Trophoblast cell (in vitro differentiated cells and primary cell): Measurements from ENCODE around the gene PDS5B.
A peak's percentile ranks its signal among the peaks of the same experiment; 100 is the strongest.

ENCODE experiments used
- DNase-seq, 2 donors: peaks; one replicate each; pipeline ENCODE4 v3.0.0-alpha.2; 2016
- H2AFZ ChIP-seq: 2 replicates; pipeline ENCODE4 v1.6.1; 2013; ENCODE audit warnings: low read length, moderate library complexity, mild to moderate bottlenecking; ENCODE audit not compliant: insufficient read depth, poor library complexity
- H2AK5ac ChIP-seq: 2 replicates; pipeline ENCODE4 v1.6.1; 2013; ENCODE audit warnings: mild to moderate bottlenecking, low read length
- H2BK120ac ChIP-seq: 2 replicates; pipeline ENCODE4 v1.6.1; 2013; ENCODE audit warnings: low read length, mild to moderate bottlenecking, moderate library complexity; ENCODE audit not compliant: insufficient read depth, poor library complexity
- H2BK12ac ChIP-seq: 2 replicates; pipeline ENCODE4 v1.6.1; 2013; ENCODE audit warnings: mild to moderate bottlenecking, low read length, moderate library complexity
- H2BK5ac ChIP-seq: 2 replicates; pipeline ENCODE4 v1.6.1; 2013; ENCODE audit warnings: low read length, low read depth, moderate library complexity, mild to moderate bottlenecking; ENCODE audit not compliant: poor library complexity
- H3K14ac ChIP-seq: 2 replicates; pipeline ENCODE4 v1.6.1; 2013; ENCODE audit warnings: mild to moderate bottlenecking, low read length
- H3K18ac ChIP-seq: 2 replicates; pipeline ENCODE4 v1.6.1; 2013; ENCODE audit warnings: mild to moderate bottlenecking, low read length
- H3K23ac ChIP-seq: 2 replicates; pipeline ENCODE4 v1.6.1; 2013; ENCODE audit warnings: low read length
- H3K27ac ChIP-seq: 2 replicates; pipeline ENCODE4 v1.5.1; 2013; ENCODE audit warnings: low read depth, mild to moderate bottlenecking, inconsistent platforms, low read length, moderate library complexity
- H3K27me3 ChIP-seq: 2 replicates; pipeline ENCODE4 v1.6.1; 2013; ENCODE audit warnings: inconsistent platforms, mild to moderate bottlenecking, low read length, moderate library complexity; ENCODE audit not compliant: insufficient read depth
- H3K36me3 ChIP-seq, 2 experiments: 1 replicate in 1 of 2; 2 replicates in 1 of 2; pipeline ENCODE4 v1.6.1; 2013; ENCODE audit warnings: low read length in 2 of 2, mild to moderate bottlenecking in 2 of 2, moderate library complexity in 1 of 2; ENCODE audit not compliant: insufficient read depth in 2 of 2, control insufficient read depth in 1 of 2
- H3K4ac ChIP-seq: 2 replicates; pipeline ENCODE4 v1.6.1; 2013; ENCODE audit warnings: low read depth, mild to moderate bottlenecking, low read length, moderate library complexity
- H3K4me1 ChIP-seq, 2 experiments: 1 replicate in 1 of 2; 2 replicates in 1 of 2; pipeline ENCODE4 v1.6.1; 2013; ENCODE audit warnings: low read length in 2 of 2, mild to moderate bottlenecking in 2 of 2, moderate library complexity in 1 of 2; ENCODE audit not compliant: insufficient read depth in 2 of 2, control insufficient read depth in 1 of 2
- H3K4me2 ChIP-seq: 2 replicates; pipeline ENCODE4 v1.6.1; 2013; ENCODE audit warnings: inconsistent platforms, mild to moderate bottlenecking, low read length, moderate library complexity
- H3K4me3 ChIP-seq: 2 replicates; pipeline ENCODE4 v1.5.1; 2013; ENCODE audit warnings: mild to moderate bottlenecking, low read depth, low read length, inconsistent platforms
- H3K79me1 ChIP-seq: one replicate; pipeline ENCODE4 v1.6.1; 2013; ENCODE audit warnings: low read length
- H3K79me2 ChIP-seq: 2 replicates; pipeline ENCODE4 v1.6.1; 2013; ENCODE audit warnings: low read length, mild to moderate bottlenecking; ENCODE audit not compliant: control insufficient read depth, insufficient read depth, poor library complexity
- H3K9ac ChIP-seq: 2 replicates; pipeline ENCODE4 v1.6.1; 2013; ENCODE audit warnings: mild to moderate bottlenecking, low read length
- H3K9me3 ChIP-seq: 2 replicates; pipeline ENCODE4 v1.6.1; 2013; ENCODE audit warnings: low read depth, mild to moderate bottlenecking, control low read depth, inconsistent platforms, low read length; ENCODE audit not compliant: insufficient read depth
- H4K12ac ChIP-seq: 2 replicates; pipeline ENCODE4 v1.6.1; 2013; ENCODE audit warnings: low read depth, mild to moderate bottlenecking, low read length, moderate library complexity
- H4K8ac ChIP-seq: 2 replicates; pipeline ENCODE4 v1.6.1; 2013; ENCODE audit warnings: low read depth, mild to moderate bottlenecking, low read length, moderate library complexity
- H4K91ac ChIP-seq: one replicate; pipeline ENCODE4 v1.6.1; 2013; ENCODE audit warnings: low read depth, mild to moderate bottlenecking, low read length, moderate library complexity
- WGBS: extraction: QIAGEN DNeasy Blood & Tissue Kit; methylation state at CpG from one replicate; pipeline ENCODE4 v1.1.7; 2013; ENCODE audit warnings: missing lambda C conversion rate; ENCODE audit not compliant: insufficient read length, insufficient coverage; ENCODE audit errors: extremely low coverage; 5-methylcytosine and 5-hydroxymethylcytosine counted together

PDS5B gene

DNA sequence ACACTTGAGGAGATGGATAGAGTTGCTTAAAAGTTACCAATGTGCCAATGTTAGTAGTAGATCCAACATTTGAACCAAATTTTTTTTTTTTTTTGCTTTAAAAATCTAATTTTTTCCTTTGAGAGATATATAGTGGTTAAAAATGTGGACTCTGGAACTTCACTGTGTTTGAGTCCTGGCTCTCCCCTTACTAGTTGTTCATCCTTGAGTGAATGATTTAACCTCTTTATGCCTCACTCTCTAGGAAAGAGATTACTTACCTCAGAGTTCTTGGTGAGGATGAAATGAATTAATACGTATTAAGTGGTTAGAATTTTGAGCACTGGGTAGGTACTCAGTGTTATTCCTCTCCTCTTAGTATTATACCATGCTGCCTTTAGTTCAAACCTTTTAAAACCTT, 24.3 kb downstream of the PDS5B start:
- WGBS, result no CpG with 5 or more reads among the region's 1 CpG
- Histone ChIP-seq H3K27me3 (no peaks in the 10 kb centered on the region), H3K14ac (no peak overlapping the region), H2AFZ (no peak overlapping the region), H3K79me1 (no peaks in the 10 kb centered on the region), H3K9me3 (peaks cover 5% of the 10 kb centered on the region), H3K4me2 (no peak overlapping the region), H3K18ac (no peak overlapping the region), H2BK120ac (no peak overlapping the region), H3K79me2 (peaks cover 2% of the 10 kb centered on the region), H4K8ac (no peak overlapping the region), H4K12ac (no peak overlapping the region), H3K4me3 (no peak overlapping the region), H4K91ac (no peak overlapping the region), H2AK5ac (no peak overlapping the region), H3K23ac (no peak overlapping the region), H3K9ac (no peak overlapping the region), H3K4me1 (peaks cover 0 to 2% of the 10 kb centered on the region in 2 experiments), H2BK5ac (no peak overlapping the region), H3K36me3 (peaks cover 0 to 2% of the 10 kb centered on the region in 2 experiments), H3K27ac (no peak overlapping the region), H2BK12ac (no peak overlapping the region), H3K4ac (no peak overlapping the region)
- DNase-seq, result no peak

GRCh38 chr13:32610977-32611376, 24.7 kb downstream of the PDS5B start:
- H3K79me2 ChIP-seq, result peaks cover 2% of the 10 kb centered on the region
- no peak overlapping the region for H4K91ac ChIP-seq
- H3K18ac ChIP-seq, result no peak overlapping the region
- H3K4me3 ChIP-seq, result no peak overlapping the region
- H3K27ac ChIP-seq, result no peak overlapping the region
- H3K14ac ChIP-seq, result no peak overlapping the region
- H2BK120ac ChIP-seq, result no peak overlapping the region
- DNase-seq, result no peak
- H2BK12ac ChIP-seq, result no peak overlapping the region
- no peaks in the 10 kb centered on the region for H3K79me1 ChIP-seq
- H3K4ac ChIP-seq, result no peak overlapping the region
- H3K4me2 ChIP-seq, result no peak overlapping the region
- no peak overlapping the region for H2AFZ ChIP-seq
- peaks cover 5% of the 10 kb centered on the region for H3K9me3 ChIP-seq
- no CpG with 5 or more reads among the region's 1 CpG for WGBS
- no peak overlapping the region for H2BK5ac ChIP-seq
- peaks cover 0 to 2% of the 10 kb centered on the region in 2 experiments for H3K36me3 ChIP-seq
- H4K8ac ChIP-seq, result no peak overlapping the region
- H3K27me3 ChIP-seq, result no peaks in the 10 kb centered on the region
- H3K9ac ChIP-seq, result no peak overlapping the region
- no peak overlapping the region for H2AK5ac ChIP-seq
- H3K4me1 ChIP-seq, result peaks cover 0 to 2% of the 10 kb centered on the region in 2 experiments
- no peak overlapping the region for H4K12ac ChIP-seq
- H3K23ac ChIP-seq, result no peak overlapping the region

- Histone ChIP-seq H3K9me3 (no peaks in the 10 kb centered on the region), H3K27me3 (no peaks in the 10 kb centered on the region), H3K36me3 (no peaks in the 10 kb centered on the region), H3K9ac (no peak overlapping the region), H2BK120ac (no peak overlapping the region), H3K79me1 (no peaks in the 10 kb centered on the region), H4K8ac (no peak overlapping the region), H3K4ac (peak overlapping the region; percentile 91), H3K79me2 (peaks cover 5% of the 10 kb centered on the region), H4K12ac (no peak overlapping the region), H3K27ac (no peak overlapping the region), H3K4me2 (no peak overlapping the region), H2BK12ac (no peak overlapping the region), H3K18ac (no peak overlapping the region), H3K23ac (no peak overlapping the region), H3K4me3 (no peak overlapping the region), H4K91ac (no peak overlapping the region), H3K4me1 (no peaks in the 10 kb centered on the region), H3K14ac (no peak overlapping the region), H2AFZ (no peak overlapping the region), H2BK5ac (no peak overlapping the region), H2AK5ac (no peak overlapping the region)
- DNase-seq, result no peak
- WGBS, result no CpG with 5 or more reads among the region's 5 CpGs
These were observed 30.7 kb downstream of the PDS5B start for GRCh38 chr13:32616883-32617511.

GRCh38 chr13:32622827-32623226, 36.6 kb downstream of the PDS5B start:
- H3K27me3 ChIP-seq, result no peaks in the 10 kb centered on the region
- H3K14ac ChIP-seq, result no peak overlapping the region
- H3K23ac ChIP-seq, result no peak overlapping the region
- no CpG with 5 or more reads among the region's 3 CpGs for WGBS
- no peak overlapping the region for H2BK12ac ChIP-seq
- H3K27ac ChIP-seq, result no peak overlapping the region
- DNase-seq, result no peak
- no peak overlapping the region for H2BK5ac ChIP-seq
- H3K4me1 ChIP-seq, result no peaks in the 10 kb centered on the region
- H3K4ac ChIP-seq, result peak overlapping the region; percentile 19
- H4K12ac ChIP-seq, result no peak overlapping the region
- no peak overlapping the region for H4K91ac ChIP-seq
- no peak overlapping the region for H2AK5ac ChIP-seq
- H3K4me2 ChIP-seq, result no peak overlapping the region
- H3K79me1 ChIP-seq, result no peaks in the 10 kb centered on the region
- H3K4me3 ChIP-seq, result no peak overlapping the region
- no peak overlapping the region for H2BK120ac ChIP-seq
- no peaks in the 10 kb centered on the region for H3K9me3 ChIP-seq
- peaks cover 0 to 2% of the 10 kb centered on the region in 2 experiments for H3K36me3 ChIP-seq
- no peak overlapping the region for H2AFZ ChIP-seq
- H3K79me2 ChIP-seq, result peaks cover 5% of the 10 kb centered on the region
- no peak overlapping the region for H4K8ac ChIP-seq
- no peak overlapping the region for H3K9ac ChIP-seq
- no peak overlapping the region for H3K18ac ChIP-seq
